NCI-H1092 (cell line): ENCODE data around the gene HSD17B13.

Experiments used
- DNase-seq: peaks from one replicate; lab custom pipeline; 2025; lab: John Stamatoyannopoulos, UW

Gene HSD17B13

GRCh38 chr4:87266986-87267385 is 55.7 kb downstream of the HSD17B13 start:
- no peak for DNase-seq

- no peak for DNase-seq
Observed at GRCh38 chr4:87262886-87263285, 59.8 kb downstream of the HSD17B13 start.

DNA sequence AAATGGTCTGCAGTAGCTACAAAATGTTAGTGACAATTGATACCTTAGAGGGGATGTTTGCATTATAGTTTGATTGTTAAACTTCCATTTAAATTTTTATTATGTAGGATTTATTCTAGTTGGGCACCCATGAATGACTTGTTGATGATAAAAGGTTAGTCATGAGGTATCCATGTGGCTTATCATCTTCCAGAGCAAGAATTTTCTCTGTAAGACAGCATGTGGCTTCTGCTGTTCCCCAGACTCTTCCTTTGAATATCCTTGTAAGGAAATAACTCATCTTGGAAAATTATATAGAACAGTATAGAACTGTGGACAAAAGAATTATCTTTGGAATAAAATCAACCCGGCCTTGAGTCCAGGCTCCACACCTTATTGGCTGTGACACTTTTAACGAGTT is 62.2 kb downstream of the HSD17B13 start:
- DNase-seq = no peak

GRCh38 chr4:87258677-87259076 is 64.0 kb downstream of the HSD17B13 start:
- DNase-seq = no peak

GRCh38 chr4:87257523-87257922 is 65.2 kb downstream of the HSD17B13 start:
- no peak for DNase-seq

DNA sequence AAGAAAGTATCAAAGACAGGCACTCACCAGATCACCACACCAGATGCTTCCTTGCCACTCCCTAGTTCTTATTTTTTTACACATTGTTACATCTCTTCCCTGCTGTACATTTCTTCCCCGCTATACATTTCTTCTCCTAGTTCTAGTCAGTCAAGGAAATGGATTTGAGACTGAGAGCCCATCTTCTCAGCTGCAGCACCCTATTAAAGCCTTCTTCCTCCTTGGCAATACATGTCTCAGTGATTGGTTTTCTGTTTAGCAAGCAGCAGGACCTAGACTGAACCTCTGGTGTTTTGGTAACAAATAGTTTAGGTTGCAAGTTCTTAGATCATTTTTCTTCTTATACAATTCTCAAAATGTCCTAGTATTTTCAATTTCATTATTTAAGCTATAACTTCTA is 66.9 kb downstream of the HSD17B13 start:
- no peak for DNase-seq
